BE2C (cell line): ENCODE measurements around the gene C4B.
"Not testable (repeated sequence)": the region's sequence is repeated elsewhere in the genome, so short reads cannot be mapped to it uniquely, and the experiment has no call there.

Experiments
- DNase-seq: peaks from one replicate; pipeline ENCODE4 v3.0.0-alpha.2; 2020
- H3K27me3 ChIP-seq: fragments of 250-450 bp; sonication (Bioruptor Pico); 2 replicates; pipeline ENCODE4 v1.5.1; 2020; ENCODE audit warnings: mild to moderate bottlenecking
- H3K36me3 ChIP-seq: fragments of 250-450 bp; sonication (Bioruptor Pico); 2 replicates; pipeline ENCODE4 v1.5.1; 2020; ENCODE audit warnings: mild to moderate bottlenecking
- H3K4me1 ChIP-seq: fragments of 250-450 bp; sonication (Bioruptor Pico); 2 replicates; pipeline ENCODE4 v1.5.1; 2020
- H3K4me3 ChIP-seq: 2 replicates; pipeline ENCODE4 v1.5.1; 2011; ENCODE audit warnings: low read depth, low read length
- H3K9me3 ChIP-seq: fragments of 250-450 bp; sonication (Bioruptor Pico); 2 replicates; pipeline ENCODE4 v1.5.1; 2020
- TF ChIP-seq, protein P1 (sequence below): IDR thresholded peaks from 2 replicates; pipeline ENCODE4 v1.5.1; 2012; ENCODE audit warnings: mild to moderate bottlenecking, low read depth, low read length

Gene C4B

DNA sequence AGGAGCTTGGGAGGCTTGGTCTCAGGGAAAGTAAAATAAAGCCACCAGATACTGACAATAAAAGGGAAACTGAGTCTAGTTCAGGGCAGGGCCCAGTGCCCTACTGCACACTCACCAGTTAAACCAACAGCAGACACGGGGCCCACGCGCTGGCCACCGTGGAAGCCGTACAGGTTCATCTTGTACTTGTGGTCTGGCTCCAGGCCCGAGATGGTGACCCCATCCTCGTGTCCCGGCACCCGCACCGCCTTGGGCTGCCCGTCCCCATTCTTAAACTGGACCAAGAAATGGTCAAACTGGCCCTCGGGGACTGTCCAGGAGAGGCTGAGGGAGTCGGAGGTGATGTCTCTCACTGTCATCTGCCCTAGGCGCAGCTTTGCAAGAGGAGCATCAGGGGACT lies 50.1 kb downstream of the C4B start:
- H3K27me3 ChIP-seq, result peaks cover 3% of the 10 kb centered on the region; the same call in 1 of the 2 replicates
- H3K4me1 ChIP-seq, result no peaks in the 10 kb centered on the region
- DNase-seq, result no peak
- no peaks in the 10 kb centered on the region for H3K9me3 ChIP-seq
- H3K4me3 ChIP-seq, result no peak overlapping the region
- no peaks in the 10 kb centered on the region for H3K36me3 ChIP-seq
- TF ChIP-seq, protein P1, sequence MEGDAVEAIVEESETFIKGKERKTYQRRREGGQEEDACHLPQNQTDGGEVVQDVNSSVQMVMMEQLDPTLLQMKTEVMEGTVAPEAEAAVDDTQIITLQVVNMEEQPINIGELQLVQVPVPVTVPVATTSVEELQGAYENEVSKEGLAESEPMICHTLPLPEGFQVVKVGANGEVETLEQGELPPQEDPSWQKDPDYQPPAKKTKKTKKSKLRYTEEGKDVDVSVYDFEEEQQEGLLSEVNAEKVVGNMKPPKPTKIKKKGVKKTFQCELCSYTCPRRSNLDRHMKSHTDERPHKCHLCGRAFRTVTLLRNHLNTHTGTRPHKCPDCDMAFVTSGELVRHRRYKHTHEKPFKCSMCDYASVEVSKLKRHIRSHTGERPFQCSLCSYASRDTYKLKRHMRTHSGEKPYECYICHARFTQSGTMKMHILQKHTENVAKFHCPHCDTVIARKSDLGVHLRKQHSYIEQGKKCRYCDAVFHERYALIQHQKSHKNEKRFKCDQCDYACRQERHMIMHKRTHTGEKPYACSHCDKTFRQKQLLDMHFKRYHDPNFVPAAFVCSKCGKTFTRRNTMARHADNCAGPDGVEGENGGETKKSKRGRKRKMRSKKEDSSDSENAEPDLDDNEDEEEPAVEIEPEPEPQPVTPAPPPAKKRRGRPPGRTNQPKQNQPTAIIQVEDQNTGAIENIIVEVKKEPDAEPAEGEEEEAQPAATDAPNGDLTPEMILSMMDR, result no peak

DNA sequence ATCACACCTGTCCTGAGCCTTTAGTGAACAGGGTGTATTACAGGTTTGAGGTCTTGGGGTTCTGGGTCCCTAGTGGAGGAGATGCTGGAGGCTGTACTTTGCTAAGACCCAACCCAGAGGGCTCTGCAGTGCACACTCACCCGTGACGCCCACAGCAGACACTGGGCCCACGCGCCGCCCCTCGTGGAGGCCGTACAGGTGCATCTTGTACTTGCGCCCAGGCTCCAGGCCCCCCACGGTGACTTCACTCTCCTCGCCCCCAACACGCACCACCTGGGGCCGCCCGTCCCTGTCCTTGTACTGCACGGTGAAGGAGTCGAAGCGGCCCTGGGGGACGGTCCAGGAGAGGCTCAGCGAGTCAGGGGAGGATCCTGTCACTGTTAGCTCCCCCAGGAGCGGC lies 52.9 kb downstream of the C4B start:
- H3K36me3 ChIP-seq, H3K9me3 ChIP-seq, H3K4me1 ChIP-seq, H3K27me3 ChIP-seq, H3K4me3 ChIP-seq, DNase-seq: not testable (repeated sequence)

DNA sequence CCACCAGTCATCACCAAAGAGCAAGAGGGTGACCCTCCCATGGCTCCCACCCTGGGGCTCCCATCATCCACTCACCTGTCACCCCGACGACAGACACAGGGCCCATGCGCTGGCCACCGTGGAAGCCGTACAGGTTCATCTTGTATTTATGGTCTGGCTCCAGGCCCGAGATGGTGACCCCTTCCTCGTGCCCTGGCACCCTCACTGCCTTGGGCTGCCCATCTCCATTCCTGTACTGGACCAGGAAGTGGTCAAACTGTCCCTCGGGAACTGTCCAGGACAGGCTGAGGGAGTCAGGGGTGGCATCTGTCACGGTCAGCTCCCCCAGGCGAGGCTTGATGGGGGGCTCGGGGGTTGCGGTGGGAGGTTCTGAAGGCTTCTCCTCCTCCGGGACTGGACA lies 53.7 kb downstream of the C4B start:
- H3K4me1 ChIP-seq, DNase-seq, H3K36me3 ChIP-seq, H3K27me3 ChIP-seq, H3K9me3 ChIP-seq, H3K4me3 ChIP-seq: not testable (repeated sequence)

DNA sequence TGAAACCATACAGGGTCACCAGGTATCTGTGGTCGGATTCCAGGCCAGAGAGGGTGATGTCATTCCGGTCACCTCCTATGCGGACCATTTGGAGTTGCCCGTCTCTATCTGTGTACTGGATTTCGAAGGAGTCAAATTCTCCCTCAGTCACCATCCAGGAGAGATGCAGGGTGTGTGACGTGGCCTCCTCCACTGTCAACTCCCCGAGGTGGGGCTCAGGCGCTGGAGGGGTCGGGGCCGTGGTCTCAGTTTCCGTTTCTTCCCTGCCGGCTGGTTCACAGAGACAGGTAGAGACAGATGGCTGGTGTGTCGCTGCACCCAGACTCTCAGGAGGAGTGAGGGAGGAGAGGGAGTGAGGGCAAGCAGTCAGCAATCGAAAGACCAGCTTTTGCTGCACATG lies 54.3 kb downstream of the C4B start:
- Histone ChIP-seq H3K36me3 (no peaks in the 10 kb centered on the region), H3K9me3 (no peaks in the 10 kb centered on the region), H3K4me3 (no peak overlapping the region), H3K27me3 (peaks cover 10% of the 10 kb centered on the region; the same call in 1 of the 2 replicates), H3K4me1 (no peaks in the 10 kb centered on the region)
- no peak for DNase-seq
- TF ChIP-seq, protein P1, result no peak

DNA sequence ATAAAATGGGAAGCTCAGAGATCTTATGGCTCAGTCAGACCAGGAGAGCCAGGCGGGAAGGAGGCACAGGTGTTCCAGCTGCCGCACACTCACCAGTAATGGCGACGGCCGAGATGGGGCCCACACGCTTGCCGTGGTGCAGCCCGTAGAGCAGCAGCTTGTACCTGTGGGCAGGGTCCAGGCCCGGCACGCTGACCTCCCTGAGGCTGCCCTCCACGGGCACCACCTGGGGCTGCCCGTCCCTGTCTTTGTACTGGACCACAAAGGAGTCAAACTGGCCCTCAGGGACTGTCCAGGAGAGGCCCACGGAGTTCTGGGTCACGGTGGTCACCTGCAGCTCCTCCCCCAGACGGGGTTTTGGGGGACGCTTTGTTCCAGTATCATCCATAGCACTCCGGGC lies 54.9 kb downstream of the C4B start:
- Histone ChIP-seq H3K4me3 (no peak overlapping the region), H3K36me3 (no peaks in the 10 kb centered on the region), H3K9me3 (no peaks in the 10 kb centered on the region), H3K4me1 (no peaks in the 10 kb centered on the region), H3K27me3 (peaks cover 10% of the 10 kb centered on the region; the same call in 1 of the 2 replicates)
- no peak for DNase-seq
- TF ChIP-seq, protein P1, result no peak

DNA sequence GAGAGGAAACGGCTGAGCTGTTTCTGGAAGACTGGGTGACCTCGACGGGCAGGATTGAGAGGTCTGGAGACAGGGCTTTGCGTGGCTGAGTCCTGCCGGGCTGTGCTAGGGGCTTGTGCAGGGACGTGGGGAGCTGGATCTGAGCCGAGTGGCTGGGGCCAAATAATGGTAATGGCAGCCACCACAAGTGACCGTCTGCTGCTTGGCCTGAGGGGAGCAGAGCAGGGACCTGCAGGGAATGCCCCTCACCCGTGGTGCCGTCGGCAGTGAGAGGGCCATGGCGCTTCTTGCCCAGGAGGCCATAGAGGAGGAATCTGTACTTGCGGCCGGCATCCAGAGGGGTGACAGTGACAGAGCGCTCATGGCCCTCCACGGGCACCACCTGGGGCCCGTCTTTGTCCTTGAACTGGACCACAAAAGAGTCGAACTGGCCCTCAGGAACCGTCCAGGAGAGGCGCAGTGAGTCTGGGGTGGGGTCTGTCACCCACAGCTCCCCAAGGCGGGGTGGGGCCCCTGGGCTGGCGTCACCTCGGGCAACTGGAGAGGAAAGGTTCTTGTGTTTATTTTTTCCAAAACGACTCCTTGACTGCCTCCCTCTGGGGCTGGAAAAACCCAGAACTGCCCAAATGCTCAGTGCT lies 55.4 kb downstream of the C4B start:
- Histone ChIP-seq H3K36me3 (no peaks in the 10 kb centered on the region), H3K4me3 (no peak overlapping the region), H3K9me3 (no peaks in the 10 kb centered on the region), H3K27me3 (peaks cover 10% of the 10 kb centered on the region; the same call in 1 of the 2 replicates), H3K4me1 (no peaks in the 10 kb centered on the region)
- TF ChIP-seq, protein P1, result no peak
- no peak for DNase-seq

DNA sequence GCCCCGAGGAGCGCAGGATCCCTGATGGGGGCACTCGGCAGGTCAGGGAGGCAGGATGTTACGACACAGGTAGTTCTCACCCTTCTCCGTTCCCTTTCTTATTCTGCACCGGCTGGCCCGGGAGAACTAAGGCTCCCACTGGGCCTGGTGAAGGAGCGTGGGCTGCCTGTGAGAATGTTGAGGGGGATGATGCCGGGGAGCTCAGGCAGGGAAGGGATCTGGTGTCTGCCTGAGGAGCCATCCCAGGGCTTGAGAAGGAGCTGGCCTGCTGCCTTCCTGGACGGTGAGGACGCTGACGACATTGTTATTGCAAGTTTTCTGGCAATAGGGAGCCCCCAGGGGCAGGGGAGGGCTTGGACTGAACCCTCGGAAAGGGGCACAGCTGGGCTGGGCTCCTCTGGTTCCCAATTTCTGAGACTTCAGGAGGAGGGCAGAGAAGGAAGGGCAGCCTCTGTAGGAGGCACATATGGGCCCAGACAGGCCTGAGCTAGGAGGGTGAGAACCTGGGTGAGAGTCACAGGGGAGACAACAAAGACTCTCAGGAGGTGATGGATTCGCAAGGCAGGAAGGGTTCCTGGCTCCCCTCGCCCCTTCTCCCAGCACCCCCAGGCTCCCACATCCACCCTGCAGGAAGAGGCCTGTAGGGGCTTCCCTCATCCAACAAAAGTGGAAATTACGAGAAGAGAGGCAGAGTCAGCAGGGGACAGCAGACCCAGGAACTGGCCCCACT lies 56.4 kb downstream of the C4B start:
- Histone ChIP-seq H3K9me3 (no peaks in the 10 kb centered on the region), H3K36me3 (no peaks in the 10 kb centered on the region), H3K27me3 (peaks cover 10% of the 10 kb centered on the region; the same call in 1 of the 2 replicates), H3K4me3 (no peak overlapping the region), H3K4me1 (no peaks in the 10 kb centered on the region)
- TF ChIP-seq, protein P1, result no peak
- no peak for DNase-seq
